K562 (cell line): ENCODE data around the gene APOC1. TPM values are rescaled to one million over a fixed set of nuclear protein-coding genes. Genes with fewer than 3 reads are reported as not detected.
"Not testable (repeated sequence)": the region's sequence is repeated elsewhere in the genome, so short reads cannot be mapped to it uniquely, and the experiment has no call there.

Source experiments
- ATAC-seq: fragments of 200-7000 bp; cut with Tn5 transposase; 3 replicates; pipeline ENCODE4 v1.9.1; 2020; ENCODE audit warnings: moderate library complexity
- BruUV-seq: library from RNA; stranded (reverse); fragments of 400-500 nt; replicated peaks from 2 replicates; lab custom pipeline; 2021; lab: Mats Ljungman, UMichigan
- CTCF ChIA-PET: fragments of 300-600 bp; formaldehyde crosslinking; extraction: SDS; loops from one replicate; lab custom pipeline; 2021; ENCODE audit warnings: low intra/inter-chr PET ratio; lab: Yijun Ruan, JAX
- POLR2A ChIA-PET: fragments of 300-600, 350-650 bp; sonication (Branson Sonifier 250); formaldehyde crosslinking; extraction: SDS; loops from one replicate; lab custom pipeline; 2021; ENCODE audit warnings: antibody characterized with exemption, inconsistent platforms; lab: Yijun Ruan, JAX
- DNase-seq, 4 experiments: peaks; one replicate each; pipeline versions ENCODE4 v3.0.0 to v3.0.0-alpha.2; 2011 to 2018; ENCODE audit warnings: low spot score in 3 of 4, mixed read lengths in 3 of 4; ENCODE audit errors: extremely low read depth in 1 of 4
- FAIRE-seq: peaks from 2 replicates; lab custom pipeline; 2011; peaks lifted over from hg19 to GRCh38; lab: Jason Lieb, UNC
- H2AFZ ChIP-seq: 2 replicates; pipeline ENCODE4 v1.6.0; 2011; ENCODE audit warnings: low read depth, low read length, control low read depth, inconsistent platforms
- H3K27ac ChIP-seq: fragments of 200-600 bp; 3 replicates; pipeline ENCODE4 v1.8.0; 2011; ENCODE audit warnings: low read depth, mild to moderate bottlenecking, control low read depth, inconsistent platforms, low read length, moderate library complexity, mixed read lengths; ENCODE audit errors: extremely low read depth
- H3K27me3 ChIP-seq, 2 experiments: fragments of 300-600 bp in 1 of 2; 2 replicates in 1 of 2; 3 replicates in 1 of 2; pipeline versions ENCODE4 v1.6.0 to v1.8.0; 2011; ENCODE audit warnings: inconsistent platforms in 2 of 2, low read length in 2 of 2, mild to moderate bottlenecking in 1 of 2, mixed read lengths in 1 of 2, moderate library complexity in 1 of 2; ENCODE audit not compliant: control insufficient read depth in 2 of 2, insufficient read depth in 2 of 2
- H3K36me3 ChIP-seq: fragments of 300-600 bp; 3 replicates; pipeline ENCODE4 v1.8.0; 2011; ENCODE audit warnings: mild to moderate bottlenecking, low read length, inconsistent platforms; ENCODE audit not compliant: control insufficient read depth, insufficient read depth
- H3K4me1 ChIP-seq, 2 experiments: fragments of 200-600 bp in 1 of 2; replicated peaks in 1 of 2; 2 replicates in 1 of 2; 3 replicates in 1 of 2; pipeline versions ENCODE4 v1.5.1 to v1.8.0; 2011; ENCODE audit warnings: inconsistent platforms in 2 of 2, low read length in 2 of 2, mild to moderate bottlenecking in 1 of 2, mixed read lengths in 1 of 2, moderate library complexity in 1 of 2; ENCODE audit not compliant: control insufficient read depth in 2 of 2, insufficient read depth in 2 of 2
- H3K4me2 ChIP-seq: 2 replicates; pipeline ENCODE4 v1.6.1; 2011; ENCODE audit warnings: low read length, control low read depth, inconsistent platforms, mixed read lengths; ENCODE audit not compliant: insufficient read depth
- H3K4me3 ChIP-seq: fragments of 200-600 bp; sonication (generic), shearing (Covaris generic); 2 replicates; pipeline ENCODE4 v1.5.1; 2016; ENCODE audit warnings: control low read depth, inconsistent platforms
- H3K79me2 ChIP-seq: fragments of 200-600 bp; 3 replicates; pipeline ENCODE4 v1.8.0; 2011; ENCODE audit warnings: low read length, inconsistent platforms; ENCODE audit not compliant: control insufficient read depth, insufficient read depth
- H3K9ac ChIP-seq, 2 experiments: 2 replicates each; pipeline versions ENCODE4 v1.6.0 to v1.6.1; 2011; ENCODE audit warnings: low read depth in 2 of 2, low read length in 2 of 2, control low read depth in 1 of 2, inconsistent platforms in 1 of 2, mild to moderate bottlenecking in 1 of 2, mixed read lengths in 1 of 2; ENCODE audit not compliant: insufficient read depth in 1 of 2
- H3K9me1 ChIP-seq: one replicate; pipeline ENCODE4 v1.6.0; 2011; ENCODE audit warnings: inconsistent platforms, mild to moderate bottlenecking, low read length, moderate library complexity; ENCODE audit not compliant: control insufficient read depth, insufficient read depth
- H3K9me3 ChIP-seq: replicated peaks from 2 replicates; pipeline ENCODE4 v1.5.1; 2011; ENCODE audit warnings: low read depth, low read length, inconsistent platforms; ENCODE audit not compliant: control insufficient read depth, insufficient read depth
- H4K20me1 ChIP-seq: replicated peaks from 2 replicates; pipeline ENCODE4 v1.6.1; 2011; ENCODE audit warnings: low read length, inconsistent platforms, mixed read lengths; ENCODE audit not compliant: control insufficient read depth, insufficient read depth
- DACH1 ChIP-seq: fragments of 450-650 bp; IDR thresholded peaks from 2 replicates; pipeline ENCODE4 v1.6.1; 2018; ENCODE audit not compliant: partially characterized antibody
- DDX20 ChIP-seq: fragments of 450-650 bp; IDR thresholded peaks from 2 replicates; pipeline ENCODE4 v1.6.1; 2016; ENCODE audit warnings: missing genetic modification characterization, low read depth, mild to moderate bottlenecking, missing compliant biosample characterization, moderate library complexity
- HDAC1 ChIP-seq, 2 experiments: fragments of 450-650 bp; IDR thresholded peaks; 2 replicates each; pipeline ENCODE4 v1.6.1; 2016 to 2017; ENCODE audit warnings: inconsistent platforms in 1 of 2, mild to moderate bottlenecking in 1 of 2, moderate library complexity in 1 of 2
- HDAC8 ChIP-seq: fragments of 450-650 bp; IDR thresholded peaks from 2 replicates; pipeline ENCODE4 v1.6.1; 2016; ENCODE audit warnings: mild to moderate bottlenecking, missing genetic modification characterization, moderate library complexity, missing compliant biosample characterization
- LEF1 ChIP-seq: fragments of 450-650 bp; IDR thresholded peaks from 2 replicates; pipeline ENCODE4 v1.6.1; 2016; ENCODE audit warnings: mild to moderate bottlenecking
- MAFG ChIP-seq: fragments of 450-650 bp; conservative IDR thresholded peaks from 2 replicates; pipeline ENCODE4 v1.6.1; 2016; ENCODE audit warnings: missing genetic modification characterization, missing compliant biosample characterization
- NFIC ChIP-seq: fragments of 450-650 bp; IDR thresholded peaks from 2 replicates; pipeline ENCODE4 v1.6.1; 2017; ENCODE audit warnings: mild to moderate bottlenecking, inconsistent platforms
- NFRKB ChIP-seq: fragments of 450-650 bp; IDR thresholded peaks from 2 replicates; pipeline ENCODE4 v1.6.1; 2016; ENCODE audit warnings: low read depth
- SMAD4 ChIP-seq: fragments of 250-450 bp; sonication (Bioruptor Pico); conservative IDR thresholded peaks from 2 replicates; pipeline ENCODE4 v1.8.0; 2021; ENCODE audit warnings: inconsistent platforms, mild to moderate bottlenecking, moderate library complexity
- ZFX ChIP-seq: sonication (generic); formaldehyde crosslinking; IDR thresholded peaks from 2 replicates; pipeline ENCODE4 v1.8.0; 2022; ENCODE audit warnings: mild to moderate bottlenecking, missing genetic modification reagents, moderate library complexity
- ZNF316 ChIP-seq: fragments of 450-650 bp; IDR thresholded peaks from 2 replicates; pipeline ENCODE4 v1.6.1; 2016
- ZNF644 ChIP-seq: fragments of 200-800 bp; sonication (Bioruptor generic); IDR thresholded peaks from 2 replicates; pipeline ENCODE4 v1.6.1; 2016; ENCODE audit warnings: low read depth, missing genetic modification characterization, missing compliant biosample characterization
- WGBS: fragments of 100-300 bp; shearing (Covaris generic); methylation state at CpG from one replicate; pipeline ENCODE4 v1.1.6; 2016; ENCODE audit warnings: low coverage, mixed read lengths; ENCODE audit not compliant: insufficient coverage; ENCODE audit errors: missing lambda C conversion rate; 5-methylcytosine and 5-hydroxymethylcytosine counted together
- in situ Hi-C: fragments of 300-500 bp; cut with MboI; formaldehyde crosslinking; loops from 4 replicates; pipeline ENCODE4 v1.15.0; 2018; ENCODE audit warnings: inconsistent platforms, mixed read lengths
- intact Hi-C: fragments of 100-400 bp; cut with micrococcal nuclease; formaldehyde crosslinking; loops from 2 replicates; pipeline ENCODE4 v1.14.2; 2022
- polyA plus RNA-seq, 8 experiments: library from polyadenylated mRNA; depleted of rRNA in 4 of 8; stranded (reverse) in 5 of 8; unstranded in 3 of 8; fragments of >200 nt; fragmentation: Nextera tagmentation in 2 of 8; fragmentation: Illumina TruSeq in 1 of 8; extraction: Ambion mirVana in 2 of 8; extraction: Trizol in 1 of 8; gene quantifications; 2 replicates each; pipeline versions ENCODE4 v1.2.1 to v1.2.3, GENCODE V29; 2011 to 2014; ENCODE audit warnings: inconsistent platforms in 1 of 8, missing spikeins in 1 of 8
- total RNA-seq, 7 experiments: library from RNA; depleted of rRNA in 6 of 7; stranded (reverse); fragments of >200 nt in 6 of 7; fragmentation: Illumina TruSeq in 2 of 7; extraction: Trizol in 2 of 7; gene quantifications; 2 replicates each; pipeline versions ENCODE4 v1.2.1 to v1.2.3, GENCODE V29; 2011 to 2021; ENCODE audit warnings: low replicate concordance in 1 of 7
- TF ChIP-seq, protein P1 (sequence below): fragments of 450-650 bp; IDR thresholded peaks from 2 replicates; pipeline ENCODE4 v1.6.1; 2016; ENCODE audit warnings: low read depth

APOC1 gene
- total and polyA plus RNA-seq, 9 of the 15 experiments (the other 6 are each of a cell fraction or from before 2014, with no cell fraction given), result 115 to 408 (median 220) TPM

- peak overlapping the region; percentile 67 for H3K4me2 ChIP-seq
- FAIRE-seq (peak; percentile 40), DNase-seq (peak in 2 of 4 experiments; percentile 37 to 72), ATAC-seq (peak; percentile 29)
- not testable (repeated sequence) for BruUV-seq, H3K9me1 ChIP-seq, H3K79me2 ChIP-seq, H4K20me1 ChIP-seq, H3K9me3 ChIP-seq, H3K27me3 ChIP-seq
- POLR2A ChIA-PET, result interaction anchor here (0.6 to 1.6 kb wide), 7 partner anchors 8 to 236 kb away, joined by 3 to 7 read pairs (median 3); partner anchors contain the start of gene APOE
- CTCF ChIA-PET, result interaction anchor here (1.0 kb wide), 1 partner anchor 38 kb away, joined by 3 read pairs; no protein-coding TSS in a partner anchor
- in situ Hi-C loops (loop anchor here (5.0 kb wide), 1 partner anchor 39 kb away; no protein-coding TSS in a partner anchor), intact Hi-C loops (loop anchor here (2.0 kb wide), 1 partner anchor 23 kb away; the partner anchor contains the start of gene TOMM40)
- WGBS, result 1% methylated on average over 22 of the region's 23 CpGs
- peaks cover 12% of the 10 kb centered on the region; the same call in 1 of the 3 replicates for H3K36me3 ChIP-seq
- H3K27ac ChIP-seq, result peak overlapping the region; percentile 91
- peaks cover 36 to 74% of the 10 kb centered on the region in 2 experiments for H3K4me1 ChIP-seq
- H2AFZ ChIP-seq, result peak overlapping the region; percentile 98
- H3K4me3 ChIP-seq, result peak overlapping the region; percentile 43
- H3K9ac ChIP-seq, result peak overlapping the region; percentile 85 to 92
- TF ChIP-seq NFRKB (peak; percentile 58), SMAD4 (CRISPR knock-in tag) (peak; percentile 84), ZNF644 (tag) (peak; percentile 67; the same call in 1 of the 2 replicates), HDAC1 (IDR thresholded peaks at IDR 0.05) (peak in 1 of 2 experiments; percentile 51; a peak in 2 of 4 replicates), NFIC (peak; percentile 31; the same call in 1 of the 2 replicates), DACH1 (peak; percentile 49), LEF1 (peak; percentile 90), MAFG (tag) (peak; percentile 95), ZNF316 (peak; percentile 94), HDAC8 (tag) (peak; percentile 14; the same call in 1 of the 2 replicates), DDX20 (0 out of 2 replicates have a peak, but pooled peaks have one; percentile 14), ZFX (CRISPR knock-in tag) (peak; percentile 58; the same call in 1 of the 2 replicates)
- TF ChIP-seq, protein P1, sequence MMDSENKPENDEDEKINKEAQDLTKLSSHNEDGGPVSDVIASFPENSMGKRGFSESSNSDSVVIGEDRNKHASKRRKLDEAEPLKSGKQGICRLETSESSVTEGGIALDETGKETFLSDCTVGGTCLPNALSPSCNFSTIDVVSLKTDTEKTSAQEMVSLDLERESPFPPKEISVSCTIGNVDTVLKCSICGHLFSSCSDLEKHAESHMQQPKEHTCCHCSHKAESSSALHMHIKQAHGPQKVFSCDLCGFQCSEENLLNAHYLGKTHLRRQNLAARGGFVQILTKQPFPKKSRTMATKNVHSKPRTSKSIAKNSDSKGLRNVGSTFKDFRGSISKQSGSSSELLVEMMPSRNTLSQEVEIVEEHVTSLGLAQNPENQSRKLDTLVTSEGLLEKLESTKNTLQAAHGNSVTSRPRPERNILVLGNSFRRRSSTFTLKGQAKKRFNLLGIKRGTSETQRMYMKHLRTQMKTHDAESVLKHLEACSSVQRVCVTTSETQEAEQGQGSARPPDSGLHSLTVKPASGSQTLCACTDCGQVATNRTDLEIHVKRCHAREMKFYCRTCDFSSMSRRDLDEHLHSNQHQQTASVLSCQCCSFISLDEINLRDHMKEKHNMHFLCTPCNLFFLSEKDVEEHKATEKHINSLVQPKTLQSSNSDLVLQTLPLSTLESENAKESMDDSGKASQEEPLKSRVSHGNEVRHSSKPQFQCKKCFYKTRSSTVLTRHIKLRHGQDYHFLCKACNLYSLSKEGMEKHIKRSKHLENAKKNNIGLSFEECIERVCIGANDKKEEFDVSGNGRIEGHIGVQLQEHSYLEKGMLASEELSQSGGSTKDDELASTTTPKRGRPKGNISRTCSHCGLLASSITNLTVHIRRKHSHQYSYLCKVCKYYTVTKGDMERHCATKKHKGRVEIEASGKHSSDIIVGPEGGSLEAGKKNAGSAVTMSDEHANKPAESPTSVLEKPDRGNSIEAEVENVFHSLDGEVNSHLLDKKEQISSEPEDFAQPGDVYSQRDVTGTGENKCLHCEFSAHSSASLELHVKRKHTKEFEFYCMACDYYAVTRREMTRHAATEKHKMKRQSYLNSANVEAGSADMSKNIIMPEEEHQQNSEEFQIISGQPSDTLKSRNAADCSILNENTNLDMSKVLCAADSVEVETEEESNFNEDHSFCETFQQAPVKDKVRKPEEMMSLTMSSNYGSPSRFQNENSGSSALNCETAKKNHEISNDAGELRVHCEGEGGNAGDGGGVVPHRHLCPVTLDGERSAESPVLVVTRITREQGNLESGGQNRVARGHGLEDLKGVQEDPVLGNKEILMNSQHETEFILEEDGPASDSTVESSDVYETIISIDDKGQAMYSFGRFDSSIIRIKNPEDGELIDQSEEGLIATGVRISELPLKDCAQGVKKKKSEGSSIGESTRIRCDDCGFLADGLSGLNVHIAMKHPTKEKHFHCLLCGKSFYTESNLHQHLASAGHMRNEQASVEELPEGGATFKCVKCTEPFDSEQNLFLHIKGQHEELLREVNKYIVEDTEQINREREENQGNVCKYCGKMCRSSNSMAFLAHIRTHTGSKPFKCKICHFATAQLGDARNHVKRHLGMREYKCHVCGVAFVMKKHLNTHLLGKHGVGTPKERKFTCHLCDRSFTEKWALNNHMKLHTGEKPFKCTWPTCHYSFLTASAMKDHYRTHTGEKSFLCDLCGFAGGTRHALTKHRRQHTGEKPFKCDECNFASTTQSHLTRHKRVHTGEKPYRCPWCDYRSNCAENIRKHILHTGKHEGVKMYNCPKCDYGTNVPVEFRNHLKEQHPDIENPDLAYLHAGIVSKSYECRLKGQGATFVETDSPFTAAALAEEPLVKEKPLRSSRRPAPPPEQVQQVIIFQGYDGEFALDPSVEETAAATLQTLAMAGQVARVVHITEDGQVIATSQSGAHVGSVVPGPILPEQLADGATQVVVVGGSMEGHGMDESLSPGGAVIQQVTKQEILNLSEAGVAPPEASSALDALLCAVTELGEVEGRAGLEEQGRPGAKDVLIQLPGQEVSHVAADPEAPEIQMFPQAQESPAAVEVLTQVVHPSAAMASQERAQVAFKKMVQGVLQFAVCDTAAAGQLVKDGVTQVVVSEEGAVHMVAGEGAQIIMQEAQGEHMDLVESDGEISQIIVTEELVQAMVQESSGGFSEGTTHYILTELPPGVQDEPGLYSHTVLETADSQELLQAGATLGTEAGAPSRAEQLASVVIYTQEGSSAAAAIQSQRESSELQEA, result peak; percentile 52; the same call in 1 of the 2 replicates
Observed at GRCh38 chr19:44913512-44914432, 636 bp upstream of the APOC1 start.
